ENCODE measurements around the gene TAF12. TPM values are rescaled to one million over a fixed set of nuclear protein-coding genes. Genes with fewer than 3 reads are reported as not detected.

Gene TAF12
- total and polyA plus RNA-seq, 10 of the 15 experiments (the other 5 are each of a cell fraction or from before 2014, with no cell fraction given): 18.3 to 43.3 (median 28.6) TPM

- TF ChIP-seq E2F8 (IDR thresholded peaks at IDR 0.05; ENCODE audit: low read depth, partially characterized antibody) (no peak), BCL11A (IDR thresholded peaks at IDR 0.05; ENCODE audit: low read depth, low read length) (no peak), CHD2 (IDR thresholded peaks at IDR 0.05; ENCODE audit: borderline replicate concordance, low read depth, low read length) (no peak), PKNOX1 (IDR thresholded peaks at IDR 0.05) (no peak), IRF4 (IDR thresholded peaks at IDR 0.05; ENCODE audit: low read depth, low read length) (no peak), NFIC (IDR thresholded peaks at IDR 0.05; ENCODE audit: low read depth, low read length) (no peak), CTCF (IDR thresholded peaks at IDR 0.05 in 2 of 3, conservative IDR thresholded peaks at IDR 0.05 in 1 of 3; ENCODE audit: control insufficient read depth in 2 of 3, extremely low read depth in 1 of 3, insufficient read depth in 1 of 3, low read depth in 3 of 3, low read length in 3 of 3) (no peak)
These were observed 13.5 kb upstream of the TAF12 start (continued) for GRCh38 chr1:28656335-28656734.

All from GM12878 (cell line).